GM21717 (cell line): ENCODE results near the gene KIF5B.
A peak's percentile ranks its signal among the peaks of the same experiment; 100 is the strongest.
"Not testable (repeated sequence)": the region's sequence is repeated elsewhere in the genome, so short reads cannot be mapped to it uniquely, and the experiment has no call there.

ENCODE experiments used
- ATAC-seq: cut with Tn5 transposase; IDR thresholded peaks from one replicate; pipeline ENCODE4 v1.9.1; 2021; ENCODE audit warnings: mild to moderate bottlenecking, moderate library complexity; ENCODE audit not compliant: unreplicated experiment

The KIF5B gene

GRCh38 chr10:32060347-32060746, 4.1 kb upstream of the KIF5B start:
- ATAC-seq: no peak

- ATAC-seq: no peak
Observed at GRCh38 chr10:32059472-32059871, 3.2 kb upstream of the KIF5B start.

- ATAC-seq: no peak
Observed at GRCh38 chr10:32057036-32057372, 779 bp upstream of the KIF5B start.

GRCh38 chr10:32055478-32056135, 618 bp downstream of the KIF5B start:
- peak; percentile 49 for ATAC-seq

GRCh38 chr10:32054094-32054493, 2.1 kb downstream of the KIF5B start:
- no peak for ATAC-seq

GRCh38 chr10:32053392-32053791, 2.8 kb downstream of the KIF5B start:
- ATAC-seq: not testable (repeated sequence)

GRCh38 chr10:32051926-32052325, 4.3 kb downstream of the KIF5B start:
- ATAC-seq: no peak

GRCh38 chr10:32050177-32050576, 6.0 kb downstream of the KIF5B start:
- no peak for ATAC-seq

- ATAC-seq: no peak
Observed at GRCh38 chr10:32049113-32049512, 7.1 kb downstream of the KIF5B start.

GRCh38 chr10:32048282-32048681, 7.9 kb downstream of the KIF5B start:
- no peak for ATAC-seq

- no peak for ATAC-seq
Observed at GRCh38 chr10:32047881-32048280, 8.3 kb downstream of the KIF5B start.

GRCh38 chr10:32046151-32046550, 10.1 kb downstream of the KIF5B start:
- no peak for ATAC-seq

GRCh38 chr10:32042730-32043129, 13.5 kb downstream of the KIF5B start:
- ATAC-seq: not testable (repeated sequence)

GRCh38 chr10:32041290-32042028, 14.8 kb downstream of the KIF5B start:
- no peak for ATAC-seq

GRCh38 chr10:32039734-32040133, 16.5 kb downstream of the KIF5B start:
- ATAC-seq: no peak

GRCh38 chr10:32038777-32039176, 17.4 kb downstream of the KIF5B start:
- no peak for ATAC-seq

- ATAC-seq: no peak
Observed at GRCh38 chr10:32036922-32037321, 19.3 kb downstream of the KIF5B start.

- no peak for ATAC-seq
Observed at GRCh38 chr10:32035038-32035437, 21.2 kb downstream of the KIF5B start.

GRCh38 chr10:32033171-32033570, 23.1 kb downstream of the KIF5B start:
- ATAC-seq: no peak

GRCh38 chr10:32031920-32032319, 24.3 kb downstream of the KIF5B start:
- ATAC-seq: no peak

- no peak for ATAC-seq
Observed at GRCh38 chr10:32031424-32031823, 24.8 kb downstream of the KIF5B start.

GRCh38 chr10:32028710-32029109, 27.5 kb downstream of the KIF5B start:
- ATAC-seq: no peak

- no peak for ATAC-seq
Observed at GRCh38 chr10:32023264-32023663, 33.0 kb downstream of the KIF5B start.
